Transverse colon (tissue), 4 donors: ENCODE results near the gene FAM20A. TPM values are rescaled to one million over a fixed set of nuclear protein-coding genes. Genes with fewer than 3 reads are reported as not detected.

Experiments used
- DNase-seq: peaks from one replicate; pipeline ENCODE4 v3.0.0-alpha.2; 2019
- H3K27ac ChIP-seq, 4 donors: fragments of 200-600 bp; sonication (generic); 2 replicates each; pipeline ENCODE4 v1.5.1; 2016 to 2018; ENCODE audit warnings: inconsistent platforms in 4 of 4
- H3K27me3 ChIP-seq: fragments of 200-600 bp; sonication (generic); 2 replicates; pipeline ENCODE4 v1.5.1; 2017; ENCODE audit warnings: inconsistent platforms
- H3K36me3 ChIP-seq, 4 donors: fragments of 200-600 bp; sonication (generic); 2 replicates each; pipeline ENCODE4 v1.5.1; 2017 to 2019; ENCODE audit warnings: inconsistent platforms in 4 of 4
- H3K4me1 ChIP-seq, 4 donors: fragments of 200-600 bp; sonication (generic); 2 replicates each; pipeline ENCODE4 v1.5.1; 2017 to 2020; ENCODE audit warnings: inconsistent platforms in 4 of 4
- H3K4me3 ChIP-seq, 4 donors: fragments of 200-600 bp; sonication (generic); 1 replicate in 1 of 4; 2 replicates in 3 of 4; pipeline versions ENCODE4 v1.5.1 to v1.6.1; 2017 to 2019; ENCODE audit warnings: inconsistent platforms in 4 of 4
- H3K9me3 ChIP-seq, 2 donors: fragments of 200-600 bp; sonication (generic); 2 replicates each; pipeline ENCODE4 v1.5.1; 2017 to 2019; ENCODE audit warnings: inconsistent platforms in 2 of 2
- CTCF ChIP-seq, 5 experiments: fragments of 200-600 bp in 3 of 5; fragments of 450-650 bp in 2 of 5; sonication (generic) in 3 of 5; IDR thresholded peaks; 1 replicate in 2 of 5; 2 replicates in 3 of 5; pipeline ENCODE4 v1.5.1; 2016 to 2017; ENCODE audit warnings: antibody characterized with exemption in 5 of 5, inconsistent platforms in 3 of 5, mild to moderate bottlenecking in 2 of 5, moderate library complexity in 1 of 5
- EP300 ChIP-seq: sonication (generic); formaldehyde crosslinking; IDR thresholded peaks from one replicate; pipeline ENCODE4 v1.6.1; 2017; ENCODE audit warnings: antibody characterized with exemption, low read depth
- POLR2A ChIP-seq: fragments of 450-650 bp; IDR thresholded peaks from one replicate; pipeline ENCODE4 v1.6.1; 2016; ENCODE audit warnings: antibody characterized with exemption, mild to moderate bottlenecking, moderate library complexity
- POLR2AphosphoS5 ChIP-seq, 3 donors: sonication (generic); formaldehyde crosslinking; IDR thresholded peaks; one replicate each; pipeline ENCODE4 v1.6.1; 2016; ENCODE audit warnings: antibody characterized with exemption in 3 of 3
- WGBS, 2 donors: methylation state at CpG; one replicate each; pipeline ENCODE4 v1.1.5; 2018; ENCODE audit warnings: low coverage in 1 of 2; 5-methylcytosine and 5-hydroxymethylcytosine counted together
- in situ Hi-C, 4 donors: fragments of 200-750 bp; cut with MboI; loops; one replicate each; pipeline versions ENCODE4 v1.15.0 to v1.15.1; 2017; ENCODE audit warnings: low sequenced_read_pairs in 3 of 4, low pct_ligation_motif_present in 1 of 4, low pct_unique_long_range_greater_than_20kb in 1 of 4
- intact Hi-C: fragments of 100-400 bp; cut with DNase I; formaldehyde crosslinking; loops from one replicate; pipeline ENCODE4 v1.15.1; 2023; ENCODE audit warnings: low total_unique reads
- total RNA-seq, 4 donors: library from RNA; depleted of rRNA; stranded (reverse); fragments of >200 nt; gene quantifications; one replicate each; pipeline ENCODE4 v1.1.0, GENCODE V29; 2016

The FAM20A gene
- total RNA-seq, 4 donors from 2014 or later = 1.5 to 4.1 (median 3.5) TPM

- H3K4me3 ChIP-seq = no peak overlapping the region
- H3K27me3 ChIP-seq = no peaks in the 10 kb centered on the region
- in situ Hi-C loops = loop anchor here in 3 of 4 donors (25.0 kb wide), 1 partner anchor 695 kb away; the partner anchor contains the start of gene ABCA10 (in 3 of the 3)
- H3K27ac ChIP-seq = no peak overlapping the region
- intact Hi-C loops = no loop called here
- peaks cover 0 to 10% (median 2%) of the 10 kb centered on the region in 4 donors for H3K36me3 ChIP-seq
- no peaks in the 10 kb centered on the region for H3K4me1 ChIP-seq
- H3K9me3 ChIP-seq = no peaks in the 10 kb centered on the region
- WGBS, 2 donors = 84 to 92% methylated on average over 5 to 6 of the region's 6 CpGs
- no peak for TF ChIP-seq POLR2A
- no peak for TF ChIP-seq EP300
- no peak for TF ChIP-seq CTCF (IDR thresholded peaks at IDR 0.05)
- no peak for TF ChIP-seq POLR2AphosphoS5 (IDR thresholded peaks at IDR 0.05)
- no peak for DNase-seq
Measured at GRCh38 chr17:68541816-68542215, 59.4 kb downstream of the FAM20A start.

GRCh38 chr17:68540981-68541380 lies 60.2 kb downstream of the FAM20A start:
- Histone ChIP-seq H3K27ac (no peak overlapping the region), H3K9me3 (no peaks in the 10 kb centered on the region), H3K4me1 (no peaks in the 10 kb centered on the region), H3K27me3 (no peaks in the 10 kb centered on the region), H3K4me3 (no peak overlapping the region), H3K36me3 (peaks cover 0 to 15% (median 3%) of the 10 kb centered on the region in 4 donors)
- in situ Hi-C loops = loop anchor here in 3 of 4 donors (25.0 kb wide), 1 partner anchor 696 kb away; the partner anchor contains the start of gene ABCA10 (in 3 of the 3)
- TF ChIP-seq EP300 (no peak), POLR2AphosphoS5 (IDR thresholded peaks at IDR 0.05) (no peak), POLR2A (no peak), CTCF (IDR thresholded peaks at IDR 0.05) (no peak)
- WGBS, 2 donors = 90 to 93% methylated on average over 5 to 8 of the region's 8 CpGs
- intact Hi-C loops = no loop called here
- no peak for DNase-seq

- DNase-seq = no peak
- TF ChIP-seq POLR2A (no peak), EP300 (no peak), POLR2AphosphoS5 (IDR thresholded peaks at IDR 0.05) (no peak), CTCF (IDR thresholded peaks at IDR 0.05) (no peak)
- no peaks in the 10 kb centered on the region for H3K9me3 ChIP-seq
- no peaks in the 10 kb centered on the region for H3K27me3 ChIP-seq
- H3K4me1 ChIP-seq = no peaks in the 10 kb centered on the region
- no peak overlapping the region for H3K4me3 ChIP-seq
- intact Hi-C loops (no loop called here), in situ Hi-C loops (loop anchor here in 3 of 4 donors (10.0 to 25.0 kb wide), 3 partner anchors 215 to 697 kb away; partner anchors contain the start of gene ABCA10 (in 3 of the 3))
- 65 to 73% methylated on average over 8 to 20 of the region's 20 CpGs for WGBS, 2 donors
- no peak overlapping the region for H3K27ac ChIP-seq
- H3K36me3 ChIP-seq = peaks cover 0 to 17% (median 3%) of the 10 kb centered on the region in 4 donors
Measured at GRCh38 chr17:68539548-68540467, 61.4 kb downstream of the FAM20A start.

GRCh38 chr17:68535922-68536321 lies 65.2 kb downstream of the FAM20A start:
- intact Hi-C loops (no loop called here), in situ Hi-C loops (loop anchor here in 3 of 4 donors (10.0 to 25.0 kb wide), 3 partner anchors 219 to 701 kb away; partner anchors contain the start of gene ABCA10 (in 3 of the 3))
- TF ChIP-seq CTCF (IDR thresholded peaks at IDR 0.05) (no peak), EP300 (no peak), POLR2AphosphoS5 (IDR thresholded peaks at IDR 0.05) (no peak), POLR2A (no peak)
- Histone ChIP-seq H3K27ac (no peak overlapping the region), H3K9me3 (no peaks in the 10 kb centered on the region), H3K27me3 (no peaks in the 10 kb centered on the region), H3K36me3 (peaks cover 0 to 36% (median 17%) of the 10 kb centered on the region in 4 donors), H3K4me3 (no peak overlapping the region), H3K4me1 (no peaks in the 10 kb centered on the region)
- WGBS, 2 donors = 78% methylated on average over 3 of the region's 3 CpGs; no CpG with 5 or more reads in 1 of the 2 donors
- DNase-seq = no peak
